Skeletal muscle tissue (tissue), 4 donors: ENCODE measurements around the gene FADS2. TPM values are rescaled to one million over a fixed set of nuclear protein-coding genes. Genes with fewer than 3 reads are reported as not detected.
A peak's percentile ranks its signal among the peaks of the same experiment; 100 is the strongest.

Experiments used
- H3K27ac ChIP-seq: one replicate; pipeline ENCODE4 v1.7.0; 2013; ENCODE audit warnings: mild to moderate bottlenecking, low read depth, low read length, inconsistent platforms
- H3K27me3 ChIP-seq, 3 donors: one replicate each; pipeline ENCODE4 v1.7.0; 2013; ENCODE audit warnings: low read length in 3 of 3; ENCODE audit not compliant: control insufficient read depth in 3 of 3, insufficient read depth in 3 of 3
- H3K36me3 ChIP-seq, 3 donors: one replicate each; pipeline ENCODE4 v1.7.0; 2013; ENCODE audit warnings: low read length in 3 of 3; ENCODE audit not compliant: control insufficient read depth in 3 of 3, insufficient read depth in 3 of 3
- H3K4me1 ChIP-seq, 3 donors: one replicate each; pipeline ENCODE4 v1.7.0; 2013; ENCODE audit warnings: low read length in 3 of 3, mild to moderate bottlenecking in 3 of 3; ENCODE audit not compliant: control insufficient read depth in 3 of 3, insufficient read depth in 3 of 3
- H3K4me3 ChIP-seq, 3 donors: one replicate each; pipeline ENCODE4 v1.7.0; 2013; ENCODE audit warnings: low read length in 3 of 3
- H3K9ac ChIP-seq, 3 donors: one replicate each; pipeline ENCODE4 v1.7.0; 2013; ENCODE audit warnings: low read length in 3 of 3, mild to moderate bottlenecking in 3 of 3, moderate library complexity in 2 of 3, low read depth in 1 of 3
- H3K9me3 ChIP-seq, 3 donors: one replicate each; pipeline ENCODE4 v1.7.0; 2013; ENCODE audit warnings: low read length in 3 of 3; ENCODE audit not compliant: control insufficient read depth in 3 of 3
- total RNA-seq: library from RNA; depleted of rRNA; stranded (reverse); fragments of >200 nt; gene quantifications from one replicate; pipeline ENCODE4 v1.2.3, GENCODE V29; 2014
- donor health status: Osteomylitis.

Gene FADS2
- total RNA-seq, 1 donor from 2014 or later, result 41.2 TPM

DNA sequence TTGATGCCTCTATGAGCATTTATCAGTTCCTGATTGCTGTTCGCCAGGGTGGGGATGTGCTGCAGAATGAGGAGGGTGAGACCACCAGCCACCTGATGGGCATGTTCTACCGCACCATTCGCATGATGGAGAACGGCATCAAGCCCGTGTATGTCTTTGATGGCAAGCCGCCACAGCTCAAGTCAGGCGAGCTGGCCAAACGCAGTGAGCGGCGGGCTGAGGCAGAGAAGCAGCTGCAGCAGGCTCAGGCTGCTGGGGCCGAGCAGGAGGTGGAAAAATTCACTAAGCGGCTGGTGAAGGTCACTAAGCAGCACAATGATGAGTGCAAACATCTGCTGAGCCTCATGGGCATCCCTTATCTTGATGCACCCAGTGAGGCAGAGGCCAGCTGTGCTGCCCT lies 32.6 kb upstream of the FADS2 start:
- H3K27ac ChIP-seq, result no peak overlapping the region
- H3K4me1 ChIP-seq, result peaks cover 12 to 16% (median 15%) of the 10 kb centered on the region in 3 donors
- peaks cover 6 to 8% (median 7%) of the 10 kb centered on the region in 3 donors for H3K36me3 ChIP-seq
- H3K9ac ChIP-seq, result no peak overlapping the region
- H3K4me3 ChIP-seq, result no peak overlapping the region
- H3K9me3 ChIP-seq, result no peaks in the 10 kb centered on the region
- H3K27me3 ChIP-seq, result no peaks in the 10 kb centered on the region

DNA sequence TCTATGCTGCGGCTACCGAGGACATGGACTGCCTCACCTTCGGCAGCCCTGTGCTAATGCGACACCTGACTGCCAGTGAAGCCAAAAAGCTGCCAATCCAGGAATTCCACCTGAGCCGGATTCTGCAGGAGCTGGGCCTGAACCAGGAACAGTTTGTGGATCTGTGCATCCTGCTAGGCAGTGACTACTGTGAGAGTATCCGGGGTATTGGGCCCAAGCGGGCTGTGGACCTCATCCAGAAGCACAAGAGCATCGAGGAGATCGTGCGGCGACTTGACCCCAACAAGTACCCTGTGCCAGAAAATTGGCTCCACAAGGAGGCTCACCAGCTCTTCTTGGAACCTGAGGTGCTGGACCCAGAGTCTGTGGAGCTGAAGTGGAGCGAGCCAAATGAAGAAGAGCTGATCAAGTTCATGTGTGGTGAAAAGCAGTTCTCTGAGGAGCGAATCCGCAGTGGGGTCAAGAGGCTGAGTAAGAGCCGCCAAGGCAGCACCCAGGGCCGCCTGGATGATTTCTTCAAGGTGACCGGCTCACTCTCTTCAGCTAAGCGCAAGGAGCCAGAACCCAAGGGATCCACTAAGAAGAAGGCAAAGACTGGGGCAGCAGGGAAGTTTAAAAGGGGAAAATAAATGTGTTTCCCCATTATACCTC lies 32.1 kb upstream of the FADS2 start:
- Histone ChIP-seq H3K36me3 (peaks cover 6 to 8% (median 6%) of the 10 kb centered on the region in 3 donors), H3K9me3 (no peaks in the 10 kb centered on the region), H3K9ac (no peak overlapping the region), H3K27me3 (no peaks in the 10 kb centered on the region), H3K4me3 (no peak overlapping the region), H3K27ac (no peak overlapping the region), H3K4me1 (peaks cover 12 to 16% (median 15%) of the 10 kb centered on the region in 3 donors)

DNA sequence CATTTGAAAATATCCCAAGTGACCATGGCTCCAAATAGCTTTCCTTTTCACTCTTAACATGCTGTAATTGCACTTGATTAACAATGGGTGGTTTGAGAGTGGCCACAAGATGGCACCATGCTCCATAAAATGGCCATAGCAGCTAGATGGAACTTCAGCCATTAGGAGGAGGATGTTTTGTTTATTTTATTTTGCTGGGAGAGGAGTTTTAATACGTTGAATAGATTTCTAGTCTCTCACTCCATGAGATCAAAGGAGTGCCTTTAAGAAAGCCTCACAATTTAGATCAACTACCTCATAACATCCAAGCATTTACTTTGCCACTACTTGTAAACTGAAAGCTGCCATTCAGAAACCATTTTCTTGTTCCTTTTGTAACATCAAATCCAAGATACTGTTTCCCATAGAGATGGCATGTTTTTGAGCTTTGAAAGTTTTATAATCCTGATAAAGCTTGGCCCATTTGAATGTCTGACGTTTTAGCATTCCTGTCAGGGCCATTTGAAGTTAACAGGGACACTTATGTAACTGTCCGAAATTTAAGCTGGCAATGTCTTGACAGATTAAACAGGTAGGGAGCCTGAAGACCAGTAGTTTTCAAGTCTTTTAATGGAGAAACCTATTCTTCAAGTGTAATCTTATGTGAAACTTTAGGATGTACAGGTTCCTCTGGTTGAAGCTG lies 30.7 kb upstream of the FADS2 start:
- Histone ChIP-seq H3K27me3 (no peaks in the 10 kb centered on the region), H3K4me3 (no peak overlapping the region), H3K27ac (no peak overlapping the region), H3K4me1 (peaks cover 6 to 9% (median 9%) of the 10 kb centered on the region in 3 donors), H3K9ac (peak overlapping the region in 1 of 3 donors; percentile 45), H3K9me3 (no peaks in the 10 kb centered on the region), H3K36me3 (peaks cover 6 to 9% (median 8%) of the 10 kb centered on the region in 3 donors)

DNA sequence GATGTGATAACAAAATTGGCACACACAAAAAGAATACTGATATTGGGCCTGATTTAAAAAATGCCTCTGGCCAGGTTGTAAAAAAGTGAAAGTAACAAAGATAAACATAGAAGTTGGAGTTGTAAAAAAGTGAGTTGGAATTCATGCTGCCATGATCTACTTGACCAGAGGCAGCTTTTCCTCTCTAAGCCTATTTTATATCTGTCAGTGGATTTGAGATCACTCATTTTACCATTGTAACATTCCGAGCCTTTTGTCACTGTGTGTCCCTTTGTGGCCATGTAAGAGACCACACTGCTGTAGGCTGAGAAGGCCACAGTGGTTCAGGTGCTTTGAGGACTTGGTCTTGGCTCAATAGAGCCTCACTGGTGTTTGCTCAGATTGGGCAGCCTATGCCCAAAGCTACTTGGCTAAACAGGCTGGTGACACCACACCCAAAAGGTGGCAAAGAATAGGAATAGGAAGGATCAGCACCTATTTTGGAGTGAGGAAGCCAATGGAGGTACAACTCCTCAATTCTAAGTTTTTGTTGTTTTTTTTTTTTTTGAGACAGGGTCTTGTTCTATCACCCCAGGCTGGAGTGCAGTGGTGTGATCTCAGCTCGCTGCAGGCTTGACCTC lies 28.3 kb upstream of the FADS2 start:
- Histone ChIP-seq H3K4me1 (no peaks in the 10 kb centered on the region), H3K27ac (no peak overlapping the region), H3K9ac (no peak overlapping the region), H3K9me3 (no peaks in the 10 kb centered on the region), H3K4me3 (no peak overlapping the region), H3K36me3 (peaks cover 9 to 16% (median 15%) of the 10 kb centered on the region in 3 donors), H3K27me3 (no peaks in the 10 kb centered on the region)

GRCh38 chr11:61800331-61801281 lies 27.5 kb upstream of the FADS2 start:
- Histone ChIP-seq H3K9ac (no peak overlapping the region), H3K4me3 (no peak overlapping the region), H3K27me3 (no peaks in the 10 kb centered on the region), H3K36me3 (peaks cover 7 to 15% (median 14%) of the 10 kb centered on the region in 3 donors), H3K4me1 (no peaks in the 10 kb centered on the region), H3K9me3 (no peaks in the 10 kb centered on the region), H3K27ac (no peak overlapping the region)

DNA sequence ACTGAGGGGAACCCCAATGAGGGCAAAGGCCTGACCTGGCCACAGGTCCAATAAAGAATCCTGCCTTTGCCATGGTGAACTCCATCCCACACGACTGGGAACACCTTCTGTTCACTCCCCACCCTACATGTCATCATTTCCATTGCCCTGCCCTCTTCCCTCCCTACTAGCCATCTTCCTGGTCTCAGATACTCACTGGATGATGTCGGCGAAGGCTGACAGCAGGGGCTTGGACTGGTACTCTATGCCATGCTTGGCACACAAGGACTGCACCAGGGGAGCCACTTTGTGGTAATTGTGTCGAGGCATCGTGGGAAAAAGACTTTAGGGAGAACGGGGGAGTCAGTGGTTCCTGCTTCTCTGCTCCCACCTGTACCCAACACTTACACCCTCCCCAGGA lies 25.5 kb upstream of the FADS2 start:
- Histone ChIP-seq H3K27me3 (no peaks in the 10 kb centered on the region), H3K4me3 (no peak overlapping the region), H3K9me3 (no peaks in the 10 kb centered on the region), H3K4me1 (no peaks in the 10 kb centered on the region), H3K27ac (no peak overlapping the region), H3K36me3 (peaks cover 3 to 12% (median 8%) of the 10 kb centered on the region in 3 donors), H3K9ac (no peak overlapping the region)

DNA sequence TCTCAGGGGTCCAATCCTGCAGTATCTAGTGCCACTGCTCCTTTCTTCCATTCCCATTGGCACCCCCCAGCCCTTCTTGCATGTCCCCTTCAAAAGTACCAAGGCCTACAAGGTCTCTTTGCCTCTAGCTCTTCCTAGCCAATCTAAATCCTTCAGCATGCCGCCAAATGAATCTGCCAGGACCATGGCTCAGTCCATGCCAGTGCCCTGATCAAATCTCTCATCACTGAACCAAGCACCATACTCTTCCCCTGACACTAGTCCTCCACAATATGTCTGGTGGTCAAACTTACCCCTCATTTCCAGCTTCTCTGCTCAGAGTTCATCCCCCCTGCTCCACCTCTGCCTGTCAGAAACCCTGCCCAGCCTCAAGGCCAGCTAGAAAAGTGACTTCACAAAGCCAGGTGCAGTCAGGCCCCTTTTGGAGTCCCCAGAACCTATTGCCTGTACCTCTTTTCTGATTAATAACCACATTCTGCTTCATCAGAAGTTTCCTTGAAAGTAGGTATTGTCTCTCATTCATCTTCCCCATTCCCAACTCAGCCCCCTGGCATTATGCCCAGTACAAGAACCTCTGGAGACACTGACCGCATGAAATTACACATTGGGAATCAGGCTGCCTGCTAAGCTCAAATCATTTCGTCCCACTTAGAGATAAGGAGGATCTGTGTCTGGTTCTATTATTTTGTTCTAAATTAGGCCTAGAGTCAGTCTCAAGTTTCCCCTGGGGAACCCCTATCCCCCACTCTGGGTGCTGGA lies 24.0 kb upstream of the FADS2 start:
- Histone ChIP-seq H3K4me1 (no peaks in the 10 kb centered on the region), H3K27me3 (no peaks in the 10 kb centered on the region), H3K27ac (no peak overlapping the region), H3K9ac (no peak overlapping the region), H3K9me3 (no peaks in the 10 kb centered on the region), H3K36me3 (peaks cover 3 to 14% (median 8%) of the 10 kb centered on the region in 3 donors), H3K4me3 (no peak overlapping the region)

GRCh38 chr11:61805146-61805545 lies 23.0 kb upstream of the FADS2 start:
- Histone ChIP-seq H3K36me3 (peaks cover 5 to 20% (median 8%) of the 10 kb centered on the region in 3 donors), H3K27me3 (no peaks in the 10 kb centered on the region), H3K4me1 (no peaks in the 10 kb centered on the region), H3K27ac (no peak overlapping the region), H3K9ac (no peak overlapping the region), H3K4me3 (no peak overlapping the region), H3K9me3 (no peaks in the 10 kb centered on the region)

DNA sequence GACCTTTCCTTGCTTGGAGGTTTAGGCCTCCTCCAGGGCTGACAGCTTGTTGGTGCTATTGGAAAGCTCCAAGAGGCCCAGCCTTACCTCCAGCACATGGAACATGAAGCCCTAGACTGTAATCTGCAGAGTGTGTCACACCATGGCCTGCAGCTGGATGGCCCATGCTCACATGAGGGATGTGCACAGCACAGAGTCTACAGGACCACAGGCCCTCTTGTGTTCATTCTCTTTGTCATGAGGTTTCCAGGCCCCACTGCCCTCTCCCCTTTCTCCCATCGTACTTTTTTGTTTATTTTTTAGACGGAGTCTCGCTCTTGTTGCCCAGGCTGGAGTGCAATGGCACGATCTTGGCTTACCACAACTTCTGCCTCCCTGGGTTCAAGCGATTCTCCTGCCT lies 21.3 kb upstream of the FADS2 start:
- no peaks in the 10 kb centered on the region for H3K4me1 ChIP-seq
- H3K4me3 ChIP-seq, result no peak overlapping the region
- H3K9me3 ChIP-seq, result no peaks in the 10 kb centered on the region
- no peaks in the 10 kb centered on the region for H3K27me3 ChIP-seq
- H3K27ac ChIP-seq, result no peak overlapping the region
- no peak overlapping the region for H3K9ac ChIP-seq
- H3K36me3 ChIP-seq, result peaks cover 3 to 28% (median 10%) of the 10 kb centered on the region in 3 donors
